ENCODE results near the gene MYL2. TPM values are rescaled to one million over a fixed set of nuclear protein-coding genes. Genes with fewer than 3 reads are reported as not detected.

Gene MYL2
- total and polyA plus RNA-seq, 10 of the 15 experiments (the other 5 are each of a cell fraction or from before 2014, with no cell fraction given) = 0.08 to 1.8 (median 0.57) TPM; not detected in 1

DNA sequence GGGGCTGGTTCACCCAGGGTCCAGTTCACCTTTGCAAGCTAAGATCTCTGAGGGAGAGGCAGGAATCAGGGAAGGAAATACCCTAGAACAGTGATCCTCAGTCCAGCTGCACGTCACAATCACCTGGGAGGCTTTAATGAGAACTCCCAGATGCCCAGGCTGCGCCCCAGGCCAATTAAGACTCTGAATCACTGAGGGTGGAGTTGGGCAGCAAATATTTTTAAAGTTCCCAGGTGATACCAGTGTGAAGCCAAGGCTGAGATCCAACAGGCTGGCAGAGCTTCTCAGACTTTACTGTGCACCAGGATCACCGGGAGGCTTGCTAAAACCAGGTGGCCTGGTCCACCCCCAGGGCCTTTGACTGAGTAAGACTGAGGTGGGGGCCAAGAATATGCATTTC is 23.8 kb downstream of the MYL2 start (continued):
- TF ChIP-seq ZBTB40 (IDR thresholded peaks at IDR 0.05; ENCODE audit: borderline replicate concordance) (no peak), ZZZ3 (IDR thresholded peaks at IDR 0.05; ENCODE audit: control insufficient read depth, insufficient read length, low read depth) (no peak), RUNX3 (IDR thresholded peaks at IDR 0.05; ENCODE audit: low read length) (no peak), YBX1 (IDR thresholded peaks at IDR 0.05) (no peak), SMAD5 (IDR thresholded peaks at IDR 0.05; ENCODE audit: low read depth) (no peak), TBL1XR1 (IDR thresholded peaks at IDR 0.05; ENCODE audit: low read depth, low read length) (no peak), TAF1 (IDR thresholded peaks at IDR 0.05; ENCODE audit: borderline replicate concordance, low read depth, low read length) (no peak), TCF3 (IDR thresholded peaks at IDR 0.05; ENCODE audit: borderline replicate concordance, insufficient read depth, low read depth, low read length) (no peak)
- TF ChIP-seq, protein P1, sequence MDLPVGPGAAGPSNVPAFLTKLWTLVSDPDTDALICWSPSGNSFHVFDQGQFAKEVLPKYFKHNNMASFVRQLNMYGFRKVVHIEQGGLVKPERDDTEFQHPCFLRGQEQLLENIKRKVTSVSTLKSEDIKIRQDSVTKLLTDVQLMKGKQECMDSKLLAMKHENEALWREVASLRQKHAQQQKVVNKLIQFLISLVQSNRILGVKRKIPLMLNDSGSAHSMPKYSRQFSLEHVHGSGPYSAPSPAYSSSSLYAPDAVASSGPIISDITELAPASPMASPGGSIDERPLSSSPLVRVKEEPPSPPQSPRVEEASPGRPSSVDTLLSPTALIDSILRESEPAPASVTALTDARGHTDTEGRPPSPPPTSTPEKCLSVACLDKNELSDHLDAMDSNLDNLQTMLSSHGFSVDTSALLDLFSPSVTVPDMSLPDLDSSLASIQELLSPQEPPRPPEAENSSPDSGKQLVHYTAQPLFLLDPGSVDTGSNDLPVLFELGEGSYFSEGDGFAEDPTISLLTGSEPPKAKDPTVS (IDR thresholded peaks at IDR 0.05; ENCODE audit: low read depth, low read length) = no peak

Measured in GM12878 (cell line).